LNCaP clone FGC (cell line): Measurements from ENCODE around the gene CARMIL3.

Experiments
- DNase-seq: peaks from one replicate; pipeline ENCODE4 v3.0.0-alpha.2; 2011; ENCODE audit warnings: low read depth
- H3K4me3 ChIP-seq: 2 replicates; pipeline ENCODE4 v1.5.1; 2011; ENCODE audit warnings: mild to moderate bottlenecking, low read depth, low read length, control low read depth
- CTCF ChIP-seq: IDR thresholded peaks from 2 replicates; pipeline ENCODE4 v1.5.1; 2012; ENCODE audit warnings: mild to moderate bottlenecking; ENCODE audit not compliant: control insufficient read depth, insufficient read depth; ENCODE audit errors: extremely low read depth

CARMIL3 gene

GRCh38 chr14:24114532-24115421 lies 63.0 kb downstream of the CARMIL3 start, which contains the start of the genes DCAF11 and NRL:
Gene DCAF11 (plus strand): TSS chr14:24114777. CDS start chr14:24115595, 818 bp downstream.
Gene NRL (minus strand): TSS chr14:24114949. CDS start chr14:24082848, 32,101 bp downstream.
- DNase-seq, result peak; percentile 100
- H3K4me3 ChIP-seq, result peak within 1 kb of the TSS; percentile 82
- TF ChIP-seq CTCF, result no peak

- DNase-seq, result no peak
- TF ChIP-seq CTCF, result no peak
- peak overlapping the region; percentile 82 for H3K4me3 ChIP-seq
Measured at GRCh38 chr14:24115422-24116127, 63.8 kb downstream of the CARMIL3 start.

GRCh38 chr14:24116128-24116814 lies 64.5 kb downstream of the CARMIL3 start:
- TF ChIP-seq CTCF, result no peak
- peak overlapping the region; percentile 82 for H3K4me3 ChIP-seq
- no peak for DNase-seq

- DNase-seq, result no peak
- TF ChIP-seq CTCF, result no peak
- no peak overlapping the region for H3K4me3 ChIP-seq
Measured at GRCh38 chr14:24117179-24117578, 65.4 kb downstream of the CARMIL3 start.
